ENCODE data around the gene GOSR1. TPM values are rescaled to one million over a fixed set of nuclear protein-coding genes. Genes with fewer than 3 reads are reported as not detected.
"Not testable (repeated sequence)": the region's sequence is repeated elsewhere in the genome, so short reads cannot be mapped to it uniquely, and the experiment has no call there.

Gene GOSR1
- total RNA-seq, 1 experiment from 2014 or later: 39.9 TPM

DNA sequence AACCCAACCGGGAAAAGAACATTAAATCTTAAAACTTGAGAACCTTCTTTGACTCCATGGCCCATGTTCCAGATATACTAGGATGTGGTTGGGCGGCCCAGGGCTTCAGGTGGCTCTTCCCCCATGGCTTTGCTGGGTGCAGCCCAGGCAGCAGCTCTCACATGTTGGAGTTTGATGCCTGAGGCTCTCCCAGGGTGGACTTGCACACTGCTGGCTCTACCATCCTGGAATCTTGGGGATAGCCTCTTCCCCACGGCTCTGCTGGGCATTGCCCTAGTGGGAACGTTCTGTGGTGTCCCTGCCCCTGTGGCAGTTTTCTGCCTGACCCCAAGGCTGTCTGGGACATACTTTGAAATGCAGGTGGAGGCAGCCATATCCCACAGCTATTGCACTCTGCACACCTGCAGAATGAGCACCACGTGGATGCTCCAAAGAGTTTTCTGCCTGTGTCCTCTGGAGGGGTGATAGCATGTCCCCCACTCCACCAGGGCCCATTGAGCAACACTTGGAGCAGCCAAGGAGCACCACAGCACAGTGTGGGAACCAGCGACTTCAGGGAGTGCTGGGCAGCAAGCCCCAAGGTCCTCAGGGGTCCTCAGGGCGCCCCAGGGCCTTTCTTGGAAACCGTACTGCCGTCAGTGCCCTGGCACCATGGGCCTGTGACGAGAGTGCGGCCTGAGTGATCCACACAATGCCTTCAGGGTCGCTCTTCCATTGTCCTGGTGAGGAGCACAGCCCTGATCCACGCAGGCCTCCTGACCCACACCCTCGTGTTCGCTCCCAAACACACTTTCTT lies 70.8 kb downstream of the GOSR1 start:
- Histone ChIP-seq H3K27me3 (no peaks in the 10 kb centered on the region), H3K4me3 (no peak overlapping the region), H3K4me1 (peaks cover 5% of the 10 kb centered on the region; the same call in 1 of the 2 replicates), H3K36me3 (no peaks in the 10 kb centered on the region), H3K27ac (no peak overlapping the region), H3K9me3 (replicated peaks) (no peaks in the 10 kb centered on the region)
- DNase-seq: no peak

DNA sequence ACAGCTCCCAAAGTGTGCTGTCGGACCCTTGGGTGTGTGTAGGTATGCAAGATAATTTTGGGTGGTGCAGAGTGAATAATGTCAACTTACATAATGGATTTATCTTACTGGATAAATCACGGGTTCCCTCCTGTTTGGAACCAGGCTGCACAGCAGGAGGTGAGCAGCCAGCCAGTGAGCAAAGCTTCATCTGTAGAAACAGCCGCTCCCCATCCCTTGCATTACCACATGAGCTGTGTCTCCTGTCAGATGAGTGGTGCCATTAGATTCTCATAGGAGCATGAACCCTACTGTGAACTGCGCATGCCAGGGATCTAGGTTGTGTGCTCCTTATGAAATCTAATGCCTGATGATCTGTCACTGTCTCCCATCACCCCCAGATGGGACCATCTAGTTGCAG lies 72.0 kb downstream of the GOSR1 start:
- not testable (repeated sequence) for H3K9me3 ChIP-seq (replicated peaks); DNase-seq; H3K4me3 ChIP-seq; H3K36me3 ChIP-seq; H3K27ac ChIP-seq; H3K27me3 ChIP-seq; H3K4me1 ChIP-seq

DNA sequence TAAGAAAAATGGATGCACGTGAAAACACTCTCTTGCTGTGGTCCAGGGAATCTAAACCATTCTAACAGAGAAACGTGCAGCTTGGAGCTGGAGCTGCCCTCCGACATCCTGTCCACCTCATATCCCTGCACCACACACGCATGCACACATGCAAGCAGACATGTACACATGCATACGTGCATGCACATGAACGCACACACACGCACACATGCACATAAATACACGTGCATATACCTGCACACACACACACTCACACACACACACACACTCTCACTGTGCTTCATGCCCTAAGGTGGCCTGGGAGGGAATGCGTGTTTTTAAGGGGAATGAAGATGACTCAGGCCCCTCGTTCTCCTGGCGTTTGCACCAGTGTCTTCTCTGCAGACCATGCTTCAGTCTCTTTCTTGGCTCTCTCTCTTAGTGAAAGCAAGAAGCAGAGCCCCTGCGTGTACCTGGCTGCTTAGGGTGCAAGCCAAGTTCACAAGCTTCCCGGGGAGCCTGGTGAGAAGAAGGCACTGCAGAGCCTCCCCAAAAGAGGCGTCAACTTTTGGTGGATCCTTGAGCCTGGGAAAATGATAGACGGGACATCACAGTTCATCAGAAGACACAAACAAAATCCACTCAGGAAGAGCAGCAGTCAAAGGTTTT lies 72.8 kb downstream of the GOSR1 start:
- no peak overlapping the region for H3K4me3 ChIP-seq
- H3K36me3 ChIP-seq: no peaks in the 10 kb centered on the region
- no peak for DNase-seq
- no peak overlapping the region for H3K27ac ChIP-seq
- no peaks in the 10 kb centered on the region for H3K27me3 ChIP-seq
- no peaks in the 10 kb centered on the region for H3K9me3 ChIP-seq (replicated peaks)
- peaks cover 5% of the 10 kb centered on the region; the same call in 1 of the 2 replicates for H3K4me1 ChIP-seq

DNA sequence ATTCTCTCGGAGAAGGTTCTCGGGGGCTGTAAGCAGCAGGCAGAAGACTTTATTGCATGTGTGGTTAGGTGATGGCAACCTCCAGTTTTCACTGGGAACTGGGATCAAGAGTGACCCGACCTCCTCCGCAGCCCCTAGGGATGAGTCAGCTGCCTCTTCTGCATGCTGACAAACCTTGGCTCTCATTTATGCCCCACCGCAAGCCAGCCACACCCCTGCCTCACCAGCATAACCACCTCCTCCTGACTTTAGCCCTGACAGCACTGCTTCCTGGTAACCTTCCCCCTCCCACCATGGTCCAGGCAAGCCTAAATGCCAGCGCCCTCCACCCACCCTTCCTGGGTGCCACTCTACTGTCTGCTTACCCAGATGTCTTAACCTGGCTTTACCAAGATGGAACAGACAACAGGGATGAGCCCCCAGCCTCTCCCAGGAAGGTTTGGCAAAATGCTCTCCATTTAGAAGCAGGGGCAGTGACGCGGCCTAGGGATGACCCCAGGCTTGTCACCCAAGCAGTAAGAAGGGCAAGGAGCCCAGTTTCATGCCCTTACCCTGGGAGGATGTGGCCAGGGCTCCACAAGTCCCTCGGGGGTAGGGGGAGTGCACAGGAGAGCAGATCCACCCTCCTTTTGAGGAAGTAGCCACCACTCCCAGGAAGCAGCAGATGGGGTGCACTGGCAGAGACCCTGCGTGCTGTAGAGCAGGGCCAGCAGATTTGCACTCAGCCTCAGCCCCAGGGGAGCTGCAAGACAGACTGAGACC lies 73.5 kb downstream of the GOSR1 start:
- H3K4me3 ChIP-seq: no peak overlapping the region
- H3K9me3 ChIP-seq (replicated peaks): no peaks in the 10 kb centered on the region
- peak in 1 of 2 experiments; percentile 31 for DNase-seq
- no peaks in the 10 kb centered on the region for H3K27me3 ChIP-seq
- no peaks in the 10 kb centered on the region for H3K36me3 ChIP-seq
- H3K27ac ChIP-seq: no peak overlapping the region
- peaks cover 5% of the 10 kb centered on the region; the same call in 1 of the 2 replicates for H3K4me1 ChIP-seq

- DNase-seq: peak; percentile 43 to 47
- H3K4me3 ChIP-seq, H3K27me3 ChIP-seq: not testable (repeated sequence)
These were observed 74.2 kb downstream of the GOSR1 start for GRCh38 chr17:30551274-30551995.

GRCh38 chr17:30551996-30552339 lies 74.8 kb downstream of the GOSR1 start:
- Histone ChIP-seq H3K9me3 (replicated peaks) (no peaks in the 10 kb centered on the region), H3K4me1 (peaks cover 5% of the 10 kb centered on the region; the same call in 1 of the 2 replicates), H3K36me3 (no peaks in the 10 kb centered on the region), H3K27ac (no peak overlapping the region), H3K4me3 (no peak overlapping the region), H3K27me3 (no peaks in the 10 kb centered on the region)
- no peak for DNase-seq

More at GRCh38 chr17:30551274-30551995, 74.2 kb downstream of the GOSR1 start:
- H3K4me1 ChIP-seq; H3K9me3 ChIP-seq (replicated peaks); H3K27ac ChIP-seq; H3K36me3 ChIP-seq: not testable (repeated sequence)

GRCh38 chr17:30552994-30553566 lies 75.9 kb downstream of the GOSR1 start:
- no peak overlapping the region for H3K4me3 ChIP-seq
- no peak for DNase-seq
- H3K27me3 ChIP-seq: no peaks in the 10 kb centered on the region
- H3K27ac ChIP-seq: no peak overlapping the region
- H3K4me1 ChIP-seq: peaks cover 5% of the 10 kb centered on the region; the same call in 1 of the 2 replicates
- H3K9me3 ChIP-seq (replicated peaks): no peaks in the 10 kb centered on the region
- no peaks in the 10 kb centered on the region for H3K36me3 ChIP-seq

GRCh38 chr17:30553823-30554440 lies 76.7 kb downstream of the GOSR1 start:
- not testable (repeated sequence) for H3K36me3 ChIP-seq; H3K27me3 ChIP-seq; H3K4me3 ChIP-seq; DNase-seq; H3K4me1 ChIP-seq; H3K9me3 ChIP-seq (replicated peaks); H3K27ac ChIP-seq

- peak; percentile 62 to 73 for DNase-seq
- Histone ChIP-seq H3K9me3 (replicated peaks) (no peaks in the 10 kb centered on the region), H3K27me3 (no peaks in the 10 kb centered on the region), H3K4me1 (peaks cover 5% of the 10 kb centered on the region; the same call in 1 of the 2 replicates), H3K4me3 (no peak overlapping the region), H3K27ac (no peak overlapping the region), H3K36me3 (no peaks in the 10 kb centered on the region)
These were observed 77.9 kb downstream of the GOSR1 start for GRCh38 chr17:30554839-30555751.

- DNase-seq: no peak
- H3K4me3 ChIP-seq: no peak overlapping the region
These were observed 78.7 kb downstream of the GOSR1 start for GRCh38 chr17:30555942-30556341.

DNA sequence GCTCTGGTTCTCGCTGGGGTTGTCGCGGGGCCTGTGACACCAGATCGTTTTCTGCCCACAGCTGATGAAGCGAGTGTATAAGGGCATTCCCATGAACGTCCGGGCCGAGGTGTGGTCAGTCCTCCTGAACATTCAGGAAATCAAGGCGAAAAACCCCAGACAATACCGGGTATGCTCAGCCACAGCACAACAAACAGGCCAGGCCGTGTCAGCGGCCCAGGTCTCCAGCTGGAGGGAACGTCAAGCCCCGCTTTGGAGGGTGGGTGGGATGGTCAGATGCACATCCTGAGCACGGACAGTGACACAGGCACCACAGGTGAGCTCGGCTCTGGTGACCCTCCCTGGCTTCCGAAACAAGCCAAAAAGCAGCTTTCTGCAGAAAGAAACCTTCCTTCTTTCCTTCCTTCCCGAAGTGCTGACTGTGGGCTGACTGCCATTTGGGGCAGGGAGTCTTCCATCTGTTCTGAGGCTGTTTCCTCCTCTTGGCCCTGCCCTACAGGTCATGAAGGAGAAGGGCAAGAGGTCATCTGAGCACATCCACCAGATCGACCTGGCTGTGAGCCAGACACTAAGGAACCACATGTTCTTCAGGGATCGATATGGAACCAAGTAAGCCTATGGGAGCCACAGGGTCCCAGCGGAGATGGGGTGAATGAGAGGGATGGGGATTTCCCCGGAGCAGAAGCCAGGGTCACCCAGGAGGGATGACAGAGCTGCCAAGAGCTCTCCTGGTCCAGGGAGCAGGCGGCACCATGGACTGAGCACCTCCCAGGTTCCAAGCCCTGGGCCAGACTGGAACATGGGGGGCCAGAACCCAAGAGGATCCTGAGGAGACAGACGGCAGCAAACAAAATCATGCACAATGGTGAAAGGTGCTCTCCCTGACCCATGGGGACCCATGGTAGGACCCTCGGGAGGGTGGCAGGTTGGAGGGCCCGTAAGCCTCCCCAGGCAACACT lies 79.4 kb downstream of the GOSR1 start:
- H3K27me3 ChIP-seq: no peaks in the 10 kb centered on the region
- H3K9me3 ChIP-seq (replicated peaks): no peaks in the 10 kb centered on the region
- no peaks in the 10 kb centered on the region for H3K36me3 ChIP-seq
- H3K4me3 ChIP-seq: no peak overlapping the region
- no peak for DNase-seq
- H3K27ac ChIP-seq: no peak overlapping the region
- H3K4me1 ChIP-seq: no peaks in the 10 kb centered on the region

More at GRCh38 chr17:30555942-30556341, 78.7 kb downstream of the GOSR1 start:
- H3K4me1 ChIP-seq: peaks cover under 1% of the 10 kb centered on the region; the same call in 1 of the 2 replicates
- H3K9me3 ChIP-seq (replicated peaks): no peaks in the 10 kb centered on the region
- H3K27me3 ChIP-seq: no peaks in the 10 kb centered on the region
- no peak overlapping the region for H3K27ac ChIP-seq
- no peaks in the 10 kb centered on the region for H3K36me3 ChIP-seq

GRCh38 chr17:30557916-30558685 lies 80.9 kb downstream of the GOSR1 start:
- Histone ChIP-seq H3K27me3 (no peaks in the 10 kb centered on the region), H3K36me3 (no peaks in the 10 kb centered on the region), H3K9me3 (replicated peaks) (no peaks in the 10 kb centered on the region), H3K27ac (no peak overlapping the region), H3K4me3 (no peak overlapping the region), H3K4me1 (peaks cover under 1% of the 10 kb centered on the region)
- no peak for DNase-seq

Data from SJCRH30 (cell line).